Left colon (tissue), 2 donors: ENCODE data around the gene TMEM240. TPM values are rescaled to one million over a fixed set of nuclear protein-coding genes. Genes with fewer than 3 reads are reported as not detected.
A peak's percentile ranks its signal among the peaks of the same experiment; 100 is the strongest.
"Not testable (repeated sequence)": the region's sequence is repeated elsewhere in the genome, so short reads cannot be mapped to it uniquely, and the experiment has no call there.

Source experiments
- ATAC-seq: fragments of 200-7000 bp; cut with Tn5 transposase; one replicate; pipeline ENCODE4 v1.9.1; 2020; ENCODE audit warnings: mild to moderate bottlenecking, moderate library complexity
- DNase-seq, 2 donors: peaks; one replicate each; pipeline ENCODE4 v3.0.0-alpha.2; 2020
- intact Hi-C, 2 donors: fragments of 100-400 bp; cut with DNase I in 1 of 2; cut with micrococcal nuclease in 1 of 2; formaldehyde crosslinking; loops; one replicate each; pipeline versions ENCODE4 v1.11.2 to v1.14.0; 2022; cut with DNase I, micrococcal nuclease
- total RNA-seq, 2 donors: library from RNA; stranded (reverse); fragmentation: NEBNext Ultra II Directional; extraction: Animal tissue kit (Norgen Biotek cat#: 25700); gene quantifications; one replicate each; pipeline ENCODE4 v1.2.1, GENCODE V29; 2021
- donor health status: DM: no; HTN: no; CAD: no.
- donor health status: DM: yes; HTN: yes; CAD: no.

TMEM240 gene
- total RNA-seq, 2 donors from 2014 or later: 0.67 to 2.6 TPM

GRCh38 chr1:1560178-1560577 lies 19.8 kb upstream of the TMEM240 start:
- DNase-seq (no peak), ATAC-seq (no peak)
- intact Hi-C loops: no loop called here

GRCh38 chr1:1559066-1559465 lies 18.6 kb upstream of the TMEM240 start:
- ATAC-seq (no peak), DNase-seq (no peak)
- intact Hi-C loops: no loop called here

- DNase-seq (no peak), ATAC-seq (no peak)
- intact Hi-C loops: no loop called here
Observed at GRCh38 chr1:1558591-1558990, 18.2 kb upstream of the TMEM240 start.

GRCh38 chr1:1557688-1558087 lies 17.3 kb upstream of the TMEM240 start:
- ATAC-seq, DNase-seq, intact Hi-C loops: not testable (repeated sequence)

GRCh38 chr1:1556961-1557360 lies 16.5 kb upstream of the TMEM240 start:
- intact Hi-C loops, DNase-seq, ATAC-seq: not testable (repeated sequence)

GRCh38 chr1:1556505-1556904 lies 16.1 kb upstream of the TMEM240 start:
- no peak for ATAC-seq
- DNase-seq: no peak

GRCh38 chr1:1554926-1555915 lies 14.8 kb upstream of the TMEM240 start:
- ATAC-seq: peak; percentile 42
- DNase-seq: no peak
- intact Hi-C loops: no loop called here

More at GRCh38 chr1:1556505-1556904, 16.1 kb upstream of the TMEM240 start:
- intact Hi-C loops: no loop called here

- intact Hi-C loops: no loop called here
- peak in 1 of 2 donors; percentile 18 for DNase-seq
- peak; percentile 3 for ATAC-seq
Observed at GRCh38 chr1:1554550-1554925, 14.1 kb upstream of the TMEM240 start.

- ATAC-seq (no peak), DNase-seq (no peak)
- intact Hi-C loops: no loop called here
Observed at GRCh38 chr1:1553821-1554494, 13.5 kb upstream of the TMEM240 start.

- DNase-seq (no peak), ATAC-seq (no peak)
- intact Hi-C loops: no loop called here
Observed at GRCh38 chr1:1552263-1552639, 11.8 kb upstream of the TMEM240 start.

- ATAC-seq (no peak), DNase-seq (no peak)
- intact Hi-C loops: no loop called here
Observed at GRCh38 chr1:1551524-1552262, 11.3 kb upstream of the TMEM240 start.

GRCh38 chr1:1550591-1551432 lies 10.4 kb upstream of the TMEM240 start:
- intact Hi-C loops: no loop called here
- DNase-seq (peak in 1 of 2 donors; percentile 21), ATAC-seq (peak; percentile 10)

- ATAC-seq (no peak), DNase-seq (no peak)
- intact Hi-C loops: no loop called here
Observed at GRCh38 chr1:1550087-1550486, 9.7 kb upstream of the TMEM240 start.

- DNase-seq (peak in 1 of 2 donors; percentile 21), ATAC-seq (no peak)
- intact Hi-C loops: no loop called here
Observed at GRCh38 chr1:1548591-1548990, 8.2 kb upstream of the TMEM240 start.

GRCh38 chr1:1547476-1547875 lies 7.1 kb upstream of the TMEM240 start:
- ATAC-seq: no peak
- intact Hi-C loops: no loop called here
- no peak for DNase-seq

GRCh38 chr1:1547011-1547410 lies 6.6 kb upstream of the TMEM240 start:
- intact Hi-C loops: no loop called here
- ATAC-seq (no peak), DNase-seq (no peak)

GRCh38 chr1:1545946-1546737 lies 5.7 kb upstream of the TMEM240 start:
- ATAC-seq (no peak), DNase-seq (no peak)
- intact Hi-C loops: no loop called here

- DNase-seq: no peak
- no peak for ATAC-seq
- intact Hi-C loops: no loop called here
Observed at GRCh38 chr1:1544544-1544943, 4.1 kb upstream of the TMEM240 start.
